Cardiac muscle cell (in vitro differentiated cells and primary cell): ENCODE data around the gene JARID2. TPM values are rescaled to one million over a fixed set of nuclear protein-coding genes. Genes with fewer than 3 reads are reported as not detected.
A peak's percentile ranks its signal among the peaks of the same experiment; 100 is the strongest.

ENCODE experiments used
- DNase-seq, 2 donors: peaks; one replicate each; pipeline versions ENCODE4 v3.0.0 to v3.0.0-alpha.2; 2010 to 2017; ENCODE audit warnings: low read depth in 1 of 2, low spot score in 1 of 2
- H3K27ac ChIP-seq: fragments of 200-600 bp; sonication (generic); 2 replicates; pipeline ENCODE4 v1.5.1; 2016
- H3K27me3 ChIP-seq: fragments of 200-600 bp; sonication (generic); 2 replicates; pipeline ENCODE4 v1.6.0; 2016; ENCODE audit warnings: control low read depth
- H3K36me3 ChIP-seq: fragments of 200-600 bp; sonication (generic); 2 replicates; pipeline ENCODE4 v1.5.1; 2016; ENCODE audit warnings: control low read depth
- H3K4me1 ChIP-seq: fragments of 200-600 bp; sonication (generic); 2 replicates; pipeline ENCODE4 v1.8.1; 2017; ENCODE audit warnings: low read depth, mild to moderate bottlenecking, mixed run types
- H3K4me3 ChIP-seq: fragments of 200-600 bp; sonication (generic); 2 replicates; pipeline ENCODE4 v1.5.1; 2016; ENCODE audit warnings: mild to moderate bottlenecking
- H3K9me3 ChIP-seq: fragments of 200-600 bp; sonication (generic); 2 replicates; pipeline ENCODE4 v1.5.1; 2017; ENCODE audit warnings: low read depth, mild to moderate bottlenecking, control low read depth
- CTCF ChIP-seq: IDR thresholded peaks from 2 replicates; pipeline ENCODE4 v1.5.1; 2012; ENCODE audit warnings: low read depth, mild to moderate bottlenecking, low read length
- polyA plus RNA-seq: library from polyadenylated mRNA; unstranded; fragments of >200 nt; fragmentation: Nextera tagmentation; extraction: Ambion mirVana; gene quantifications from 2 replicates; pipeline ENCODE4 v1.2.1, GENCODE V29; 2016
- total RNA-seq: library from RNA; depleted of rRNA; stranded (reverse); fragments of >200 nt; gene quantifications from 2 replicates; pipeline ENCODE4 v1.2.3, GENCODE V29; 2016

The JARID2 gene
- total and polyA plus RNA-seq, 2 experiments from 2014 or later, result 9.7 to 26.4 TPM

- Histone ChIP-seq H3K27me3 (no peaks in the 10 kb centered on the region), H3K9me3 (no peaks in the 10 kb centered on the region), H3K36me3 (peaks cover 5% of the 10 kb centered on the region), H3K4me3 (no peak overlapping the region), H3K4me1 (no peaks in the 10 kb centered on the region), H3K27ac (no peak overlapping the region)
- DNase-seq, result no peak
- no peak for TF ChIP-seq CTCF
Measured at GRCh38 chr6:15473174-15473573, 227.3 kb downstream of the JARID2 start.

GRCh38 chr6:15473741-15474161 lies 227.9 kb downstream of the JARID2 start:
- Histone ChIP-seq H3K4me3 (no peak overlapping the region), H3K36me3 (peaks cover under 1% of the 10 kb centered on the region), H3K9me3 (no peaks in the 10 kb centered on the region), H3K27me3 (no peaks in the 10 kb centered on the region), H3K27ac (no peak overlapping the region), H3K4me1 (no peaks in the 10 kb centered on the region)
- TF ChIP-seq CTCF, result no peak
- peak in 1 of 2 donors; percentile 86 for DNase-seq

GRCh38 chr6:15474196-15474595 lies 228.3 kb downstream of the JARID2 start:
- DNase-seq, result peak in 1 of 2 donors; percentile 66
- Histone ChIP-seq H3K36me3 (no peaks in the 10 kb centered on the region), H3K9me3 (no peaks in the 10 kb centered on the region), H3K27ac (no peak overlapping the region), H3K27me3 (no peaks in the 10 kb centered on the region), H3K4me1 (no peaks in the 10 kb centered on the region), H3K4me3 (no peak overlapping the region)
- TF ChIP-seq CTCF, result no peak

- no peaks in the 10 kb centered on the region for H3K4me1 ChIP-seq
- H3K27me3 ChIP-seq, result no peaks in the 10 kb centered on the region
- no peak overlapping the region for H3K4me3 ChIP-seq
- TF ChIP-seq CTCF, result no peak
- H3K36me3 ChIP-seq, result no peaks in the 10 kb centered on the region
- no peak overlapping the region for H3K27ac ChIP-seq
- no peak for DNase-seq
- no peaks in the 10 kb centered on the region for H3K9me3 ChIP-seq
Measured at GRCh38 chr6:15475261-15475660, 229.4 kb downstream of the JARID2 start.

- no peaks in the 10 kb centered on the region for H3K36me3 ChIP-seq
Measured at GRCh38 chr6:15475872-15476271, 230.0 kb downstream of the JARID2 start.

More at GRCh38 chr6:15475872-15476271, 230.0 kb downstream of the JARID2 start:
- H3K4me1 ChIP-seq, result peaks cover 5% of the 10 kb centered on the region
- no peak for TF ChIP-seq CTCF
- DNase-seq, result no peak
- no peaks in the 10 kb centered on the region for H3K27me3 ChIP-seq
- no peak overlapping the region for H3K4me3 ChIP-seq
- no peak overlapping the region for H3K27ac ChIP-seq
- no peaks in the 10 kb centered on the region for H3K9me3 ChIP-seq
